Gastrocnemius medialis (tissue), 4 donors: Measurements from ENCODE around the gene TOP2B. TPM values are rescaled to one million over a fixed set of nuclear protein-coding genes. Genes with fewer than 3 reads are reported as not detected.

Experiments
- ATAC-seq, 2 donors: fragments of 150-250 bp; one replicate each; pipeline ENCODE4 v1.9.1; 2016
- DNase-seq, 2 donors: peaks; one replicate each; pipeline ENCODE4 v3.0.0-alpha.2; 2019
- H3K27ac ChIP-seq, 4 donors: fragments of 200-600 bp; sonication (generic); 1 replicate in 1 of 4; 2 replicates in 3 of 4; pipeline ENCODE4 v1.5.1; 2016 to 2018; ENCODE audit warnings: mild to moderate bottlenecking in 2 of 4, moderate library complexity in 1 of 4
- H3K27me3 ChIP-seq, 3 donors: fragments of 200-600 bp; sonication (generic) in 2 of 3; 1 replicate in 1 of 3; 2 replicates in 2 of 3; pipeline versions ENCODE4 v1.5.1 to v1.6.0; 2016 to 2019; ENCODE audit warnings: mild to moderate bottlenecking in 1 of 3, moderate library complexity in 1 of 3
- H3K36me3 ChIP-seq, 2 donors: fragments of 200-600 bp; sonication (generic) in 1 of 2; one replicate each; pipeline ENCODE4 v1.5.1; 2017 to 2018
- H3K4me1 ChIP-seq, 2 donors: fragments of 200-600 bp; sonication (generic) in 1 of 2; one replicate each; pipeline ENCODE4 v1.5.1; 2016 to 2017; ENCODE audit warnings: mild to moderate bottlenecking in 2 of 2
- H3K4me3 ChIP-seq, 4 donors: fragments of 200-600 bp; sonication (generic) in 3 of 4; 1 replicate in 1 of 4; 2 replicates in 3 of 4; pipeline ENCODE4 v1.5.1; 2016 to 2019; ENCODE audit warnings: mild to moderate bottlenecking in 2 of 4
- H3K9me3 ChIP-seq, 3 donors: fragments of 200-600 bp; sonication (generic) in 2 of 3; 1 replicate in 1 of 3; 2 replicates in 2 of 3; pipeline ENCODE4 v1.5.1; 2016 to 2019
- POLR2A ChIP-seq, 2 donors: fragments of 450-650 bp; IDR thresholded peaks; one replicate each; pipeline ENCODE4 v1.6.1; 2017; ENCODE audit warnings: antibody characterized with exemption in 2 of 2, mild to moderate bottlenecking in 2 of 2, moderate library complexity in 2 of 2
- in situ Hi-C, 4 donors: fragments of 200-750 bp; cut with MboI; loops; one replicate each; pipeline versions ENCODE4 v1.15.0 to v1.8.0; 2017; ENCODE audit warnings: low sequenced_read_pairs in 4 of 4
- intact Hi-C: fragments of 100-400 bp; cut with DNase I; formaldehyde crosslinking; loops from one replicate; pipeline ENCODE4 v1.15.1; 2023; ENCODE audit warnings: low total_unique reads
- total RNA-seq, 4 donors: library from RNA; depleted of rRNA; stranded (reverse); fragments of >200 nt; gene quantifications; one replicate each; pipeline versions ENCODE4 v1.1.0 to v1.2.3, GENCODE V29; 2016
- TF ChIP-seq, protein P1 (sequence below), 5 experiments: fragments of 450-650 bp in 3 of 5; fragments of 200-600 bp in 2 of 5; sonication (generic) in 2 of 5; IDR thresholded peaks in 4 of 5; conservative IDR thresholded peaks in 1 of 5; 1 replicate in 4 of 5; 2 replicates in 1 of 5; pipeline ENCODE4 v1.5.1; 2016 to 2019; ENCODE audit warnings: antibody characterized with exemption in 5 of 5, mild to moderate bottlenecking in 3 of 5, moderate library complexity in 3 of 5

The TOP2B gene
- total RNA-seq, 4 donors from 2014 or later: 56.1 to 81.5 (median 64.7) TPM

DNA sequence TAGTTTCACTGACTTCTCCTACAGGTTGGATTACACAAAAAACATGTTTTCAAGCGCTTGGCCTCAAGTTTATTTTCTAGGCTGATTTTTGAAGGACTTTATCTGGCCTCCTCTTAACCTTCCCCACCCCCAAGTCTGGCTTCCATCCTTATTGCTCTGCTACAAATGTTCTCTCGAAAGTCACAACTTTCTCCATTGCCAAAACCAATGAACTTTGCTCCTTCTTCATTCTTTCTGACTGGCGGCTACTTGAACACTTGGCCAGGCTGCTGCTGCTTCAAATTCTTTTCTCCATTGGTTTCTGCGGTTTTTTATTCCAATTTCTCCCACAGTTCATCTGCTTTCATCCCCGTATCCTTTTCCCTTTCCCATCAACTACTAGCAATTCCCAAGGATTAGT is 106.6 kb downstream of the TOP2B start:
- intact Hi-C loops: no loop called here
- ATAC-seq (no peak), DNase-seq (no peak)
- H3K27ac ChIP-seq: no peak overlapping the region
- H3K4me3 ChIP-seq: no peak overlapping the region
- in situ Hi-C loops: no loop called here
- H3K9me3 ChIP-seq: no peaks in the 10 kb centered on the region
- peaks cover 6 to 25% of the 10 kb centered on the region in 2 donors for H3K4me1 ChIP-seq
- H3K27me3 ChIP-seq: no peaks in the 10 kb centered on the region
- no peaks in the 10 kb centered on the region for H3K36me3 ChIP-seq
- TF ChIP-seq, protein P1, sequence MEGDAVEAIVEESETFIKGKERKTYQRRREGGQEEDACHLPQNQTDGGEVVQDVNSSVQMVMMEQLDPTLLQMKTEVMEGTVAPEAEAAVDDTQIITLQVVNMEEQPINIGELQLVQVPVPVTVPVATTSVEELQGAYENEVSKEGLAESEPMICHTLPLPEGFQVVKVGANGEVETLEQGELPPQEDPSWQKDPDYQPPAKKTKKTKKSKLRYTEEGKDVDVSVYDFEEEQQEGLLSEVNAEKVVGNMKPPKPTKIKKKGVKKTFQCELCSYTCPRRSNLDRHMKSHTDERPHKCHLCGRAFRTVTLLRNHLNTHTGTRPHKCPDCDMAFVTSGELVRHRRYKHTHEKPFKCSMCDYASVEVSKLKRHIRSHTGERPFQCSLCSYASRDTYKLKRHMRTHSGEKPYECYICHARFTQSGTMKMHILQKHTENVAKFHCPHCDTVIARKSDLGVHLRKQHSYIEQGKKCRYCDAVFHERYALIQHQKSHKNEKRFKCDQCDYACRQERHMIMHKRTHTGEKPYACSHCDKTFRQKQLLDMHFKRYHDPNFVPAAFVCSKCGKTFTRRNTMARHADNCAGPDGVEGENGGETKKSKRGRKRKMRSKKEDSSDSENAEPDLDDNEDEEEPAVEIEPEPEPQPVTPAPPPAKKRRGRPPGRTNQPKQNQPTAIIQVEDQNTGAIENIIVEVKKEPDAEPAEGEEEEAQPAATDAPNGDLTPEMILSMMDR (IDR thresholded peaks at IDR 0.05 in 4 of 5, conservative IDR thresholded peaks at IDR 0.05 in 1 of 5): no peak
- no peak for TF ChIP-seq POLR2A (IDR thresholded peaks at IDR 0.05)

DNA sequence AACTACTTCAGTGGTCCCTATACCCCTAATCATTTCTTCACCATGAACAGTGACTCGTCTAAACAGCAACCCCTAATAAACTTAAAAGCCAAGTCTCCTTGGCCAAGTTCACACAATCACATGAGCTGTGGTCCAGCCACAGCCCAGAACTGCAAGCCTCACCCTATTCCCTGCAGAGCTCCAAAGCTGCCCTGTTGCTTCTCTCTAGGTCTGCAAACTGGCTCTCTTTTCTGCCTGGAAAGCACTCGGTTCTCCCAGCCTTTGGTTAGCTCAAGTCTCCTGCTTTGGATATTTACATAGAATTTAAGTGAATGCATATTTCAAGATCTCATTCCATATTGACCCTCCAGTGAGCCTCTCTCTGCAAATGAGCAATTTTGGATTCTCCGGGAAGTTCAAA is 107.0 kb downstream of the TOP2B start:
- intact Hi-C loops (no loop called here), in situ Hi-C loops (no loop called here)
- Histone ChIP-seq H3K4me1 (peaks cover 6 to 25% of the 10 kb centered on the region in 2 donors), H3K27ac (no peak overlapping the region), H3K9me3 (no peaks in the 10 kb centered on the region), H3K36me3 (no peaks in the 10 kb centered on the region), H3K27me3 (no peaks in the 10 kb centered on the region), H3K4me3 (no peak overlapping the region)
- DNase-seq: no peak
- peak in 1 of 2 donors; percentile 41 for ATAC-seq
- TF ChIP-seq, protein P1 (IDR thresholded peaks at IDR 0.05 in 4 of 5, conservative IDR thresholded peaks at IDR 0.05 in 1 of 5): no peak
- no peak for TF ChIP-seq POLR2A (IDR thresholded peaks at IDR 0.05)

DNA sequence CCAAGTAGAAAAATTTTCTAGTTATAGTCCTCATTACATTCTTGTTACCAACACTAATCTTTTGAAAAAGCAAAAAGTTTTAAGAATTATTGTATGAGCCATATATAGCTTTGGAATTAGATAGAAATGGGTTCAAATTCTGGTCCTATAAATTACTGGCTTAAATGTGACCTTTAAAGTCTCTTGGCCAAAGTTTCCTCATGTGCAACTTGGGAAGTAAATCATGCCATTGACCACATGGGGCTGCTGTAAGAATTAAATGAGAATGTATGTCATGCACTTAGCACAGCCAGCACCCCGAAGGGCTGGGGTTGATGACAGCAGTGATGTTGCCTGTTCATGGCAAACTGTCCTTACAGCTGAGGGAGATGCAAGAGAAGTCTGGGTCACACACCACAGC is 108.3 kb downstream of the TOP2B start:
- in situ Hi-C loops: no loop called here
- intact Hi-C loops: no loop called here
- TF ChIP-seq, protein P1 (IDR thresholded peaks at IDR 0.05 in 4 of 5, conservative IDR thresholded peaks at IDR 0.05 in 1 of 5): no peak
- TF ChIP-seq POLR2A (IDR thresholded peaks at IDR 0.05): no peak
- H3K4me1 ChIP-seq: peaks cover 6 to 18% of the 10 kb centered on the region in 2 donors
- ATAC-seq: no peak
- no peaks in the 10 kb centered on the region for H3K36me3 ChIP-seq
- no peaks in the 10 kb centered on the region for H3K9me3 ChIP-seq
- H3K27me3 ChIP-seq: no peaks in the 10 kb centered on the region
- H3K4me3 ChIP-seq: no peak overlapping the region
- no peak for DNase-seq
- H3K27ac ChIP-seq: peak overlapping the region in 1 of 4 donors; percentile 5

DNA sequence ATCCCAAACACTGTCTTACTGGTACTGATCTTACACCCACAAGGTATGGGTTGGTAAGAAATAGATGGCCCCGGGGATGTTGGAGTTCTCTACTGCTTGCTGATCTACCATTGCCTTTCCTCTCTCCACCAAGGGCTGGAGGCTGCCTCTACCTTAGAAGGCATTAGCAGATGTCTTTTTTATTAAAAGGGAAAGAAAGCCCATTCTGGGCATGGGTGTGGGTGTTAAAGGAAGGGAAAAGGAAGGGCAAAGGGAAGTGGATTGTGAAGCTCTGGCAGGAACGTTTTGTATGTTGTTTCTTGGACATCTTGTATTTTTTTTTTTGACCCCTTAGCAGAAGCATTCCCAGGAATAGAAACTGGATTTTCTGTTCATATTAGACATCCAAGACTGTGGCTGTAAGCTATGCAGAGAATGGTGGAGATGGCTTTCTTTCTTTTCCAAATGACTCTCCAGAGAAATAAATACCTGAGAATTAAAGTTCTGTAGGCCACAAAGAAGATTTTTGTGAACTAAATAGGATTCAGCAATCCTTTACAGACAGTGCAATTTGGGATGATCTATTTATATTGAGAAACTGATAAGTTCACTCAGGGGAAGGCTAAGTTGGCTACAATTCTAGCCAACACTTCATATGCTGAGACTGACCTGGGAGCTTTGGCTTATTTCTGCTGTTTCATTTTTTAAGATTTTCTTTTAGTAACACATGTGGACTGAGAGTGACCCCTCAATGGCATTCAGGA is 108.8 kb downstream of the TOP2B start:
- DNase-seq: no peak
- in situ Hi-C loops (no loop called here), intact Hi-C loops (no loop called here)
- Histone ChIP-seq H3K27ac (peak overlapping the region in 2 of 4 donors; percentile 21 to 48), H3K4me1 (peaks cover 6 to 18% of the 10 kb centered on the region in 2 donors), H3K36me3 (no peaks in the 10 kb centered on the region), H3K27me3 (no peaks in the 10 kb centered on the region), H3K9me3 (no peaks in the 10 kb centered on the region), H3K4me3 (no peak overlapping the region)
- TF ChIP-seq, protein P1 (IDR thresholded peaks at IDR 0.05 in 4 of 5, conservative IDR thresholded peaks at IDR 0.05 in 1 of 5): no peak
- no peak for TF ChIP-seq POLR2A (IDR thresholded peaks at IDR 0.05)
- ATAC-seq: peak in 1 of 2 donors; percentile 31
